Calu3 (cell line): ENCODE results near the gene TMEM40. TPM values are rescaled to one million over a fixed set of nuclear protein-coding genes. Genes with fewer than 3 reads are reported as not detected.

ENCODE experiments used
- BruUV-seq: library from RNA; stranded (reverse); fragments of 400-500 nt; replicated peaks from 2 replicates; lab custom pipeline; 2021; lab: Mats Ljungman, UMichigan
- CTCF ChIA-PET: fragments of 300-600 bp; sonication (Branson Sonifier 250); formaldehyde crosslinking; loops from one replicate; lab custom pipeline; 2022; ENCODE audit warnings: antibody characterized with exemption; lab: Charles Lee
- DNase-seq: peaks from one replicate; pipeline ENCODE4 v3.0.0; 2022
- H3K27ac Mint-ChIP-seq: one replicate; pipeline ENCODE4 v1.8.0; 2022; ENCODE audit warnings: mixed read lengths; ENCODE audit not compliant: unreplicated experiment
- H3K27me3 Mint-ChIP-seq: one replicate; pipeline ENCODE4 v1.8.0; 2022; ENCODE audit warnings: mixed read lengths; ENCODE audit not compliant: unreplicated experiment
- H3K36me3 Mint-ChIP-seq: one replicate; pipeline ENCODE4 v1.8.0; 2022; ENCODE audit warnings: mild to moderate bottlenecking, moderate library complexity, mixed read lengths; ENCODE audit not compliant: insufficient read depth, unreplicated experiment
- H3K4me1 Mint-ChIP-seq: one replicate; pipeline ENCODE4 v1.8.0; 2022; ENCODE audit warnings: mild to moderate bottlenecking, low read depth, mixed read lengths; ENCODE audit not compliant: unreplicated experiment
- H3K4me3 Mint-ChIP-seq: one replicate; pipeline ENCODE4 v1.8.0; 2022; ENCODE audit warnings: mild to moderate bottlenecking, low read depth, moderate library complexity, mixed read lengths; ENCODE audit not compliant: unreplicated experiment
- H3K9me3 Mint-ChIP-seq: one replicate; pipeline ENCODE4 v1.8.0; 2022; ENCODE audit warnings: low read depth, mixed read lengths; ENCODE audit not compliant: unreplicated experiment
- CTCF ChIP-seq: fragments of 200-600 bp; IDR thresholded peaks from one replicate; pipeline ENCODE4 v1.8.0; 2022; ENCODE audit warnings: antibody characterized with exemption; ENCODE audit not compliant: unreplicated experiment
- intact Hi-C: fragments of 100-400 bp; cut with micrococcal nuclease; formaldehyde crosslinking; loops from one replicate; pipeline ENCODE4 v1.10.0; 2022; ENCODE audit not compliant: unreplicated experiment
- total RNA-seq: library from RNA; stranded (reverse); gene quantifications from 2 replicates; pipeline ENCODE4 v1.2.3, GENCODE V29; 2022

The TMEM40 gene
- total RNA-seq, 1 experiment from 2014 or later: 0.42 TPM

GRCh38 chr3:12756635-12757034 is 2.4 kb downstream of the TMEM40 start:
- TF ChIP-seq CTCF: no peak
- Mint-ChIP-seq H3K4me1 (peaks cover 34% of the 10 kb centered on the region), H3K27ac (no peak overlapping the region), H3K36me3 (peaks cover 6% of the 10 kb centered on the region), H3K9me3 (no peaks in the 10 kb centered on the region), H3K4me3 (no peak overlapping the region), H3K27me3 (no peaks in the 10 kb centered on the region)
- CTCF ChIA-PET: no interaction called here
- no TSS peak for BruUV-seq
- intact Hi-C loops: no loop called here
- DNase-seq: no peak

GRCh38 chr3:12756175-12756574 is 2.9 kb downstream of the TMEM40 start:
- CTCF ChIA-PET: no interaction called here
- Mint-ChIP-seq H3K4me1 (peaks cover 34% of the 10 kb centered on the region), H3K4me3 (no peak overlapping the region), H3K36me3 (peaks cover 6% of the 10 kb centered on the region), H3K27me3 (no peaks in the 10 kb centered on the region), H3K27ac (no peak overlapping the region), H3K9me3 (no peaks in the 10 kb centered on the region)
- TF ChIP-seq CTCF: no peak
- no peak for DNase-seq
- intact Hi-C loops: no loop called here
- BruUV-seq: no TSS peak

- CTCF ChIA-PET: no interaction called here
- no peak overlapping the region for H3K27ac Mint-ChIP-seq
- H3K36me3 Mint-ChIP-seq: peaks cover 6% of the 10 kb centered on the region
- TF ChIP-seq CTCF: no peak
- H3K9me3 Mint-ChIP-seq: no peaks in the 10 kb centered on the region
- BruUV-seq: no TSS peak
- H3K4me3 Mint-ChIP-seq: no peak overlapping the region
- DNase-seq: no peak
- no peaks in the 10 kb centered on the region for H3K27me3 Mint-ChIP-seq
- peaks cover 37% of the 10 kb centered on the region for H3K4me1 Mint-ChIP-seq
- intact Hi-C loops: no loop called here
These were observed 3.3 kb downstream of the TMEM40 start for GRCh38 chr3:12755754-12756153.

GRCh38 chr3:12754313-12754712 is 4.7 kb downstream of the TMEM40 start:
- intact Hi-C loops: no loop called here
- no peaks in the 10 kb centered on the region for H3K9me3 Mint-ChIP-seq
- no peak for DNase-seq
- no peak overlapping the region for H3K27ac Mint-ChIP-seq
- peaks cover 29% of the 10 kb centered on the region for H3K4me1 Mint-ChIP-seq
- CTCF ChIA-PET: interaction anchor here (0.6 kb wide), 1 partner anchor 176 kb away, joined by 4 read pairs; no protein-coding TSS in a partner anchor
- H3K4me3 Mint-ChIP-seq: no peak overlapping the region
- no peak for TF ChIP-seq CTCF
- H3K27me3 Mint-ChIP-seq: no peaks in the 10 kb centered on the region
- no TSS peak for BruUV-seq
- peaks cover 6% of the 10 kb centered on the region for H3K36me3 Mint-ChIP-seq
